Loucy (cell line): Measurements from ENCODE around the gene TTBK2.
"Not testable (repeated sequence)": the region's sequence is repeated elsewhere in the genome, so short reads cannot be mapped to it uniquely, and the experiment has no call there.

Experiments used
- CTCF ChIP-seq: fragments of 200-600 bp; sonication (generic); conservative IDR thresholded peaks from 2 replicates; pipeline ENCODE4 v1.5.1; 2014; ENCODE audit warnings: mild to moderate bottlenecking, antibody characterized with exemption, low read length
- EZH2phosphoT487 ChIP-seq: fragments of 200-600 bp; IDR thresholded peaks from 2 replicates; pipeline ENCODE4 v1.6.1; 2018; ENCODE audit warnings: antibody characterized with exemption, mild to moderate bottlenecking, moderate library complexity, borderline replicate concordance

GRCh38 chr15:42893911-42894310 is 26.7 kb downstream of the TTBK2 start:
- TF ChIP-seq CTCF, EZH2phosphoT487: not testable (repeated sequence)
